H9 (cell line): ENCODE results near the gene TSC22D3. TPM values are rescaled to one million over a fixed set of nuclear protein-coding genes. Genes with fewer than 3 reads are reported as not detected.

Experiments
- DNase-seq: peaks from one replicate; pipeline ENCODE4 v3.0.0-alpha.2; 2017
- H2AFZ ChIP-seq: one replicate; pipeline ENCODE4 v1.6.1; 2013; ENCODE audit warnings: mild to moderate bottlenecking, low read length, control low read depth, moderate library complexity
- H2AK5ac ChIP-seq: 2 replicates; pipeline ENCODE4 v1.6.1; 2013; ENCODE audit warnings: low read length, control low read depth, mixed read lengths; ENCODE audit not compliant: insufficient read length
- H2BK120ac ChIP-seq: one replicate; pipeline ENCODE4 v1.6.1; 2013; ENCODE audit warnings: low read depth, mild to moderate bottlenecking, low read length, control low read depth, inconsistent platforms; ENCODE audit not compliant: poor library complexity, severe bottlenecking
- H2BK12ac ChIP-seq: 2 replicates; pipeline ENCODE4 v1.6.1; 2013; ENCODE audit warnings: low read length, control low read depth, mixed read lengths, low read depth; ENCODE audit not compliant: insufficient read length
- H2BK15ac ChIP-seq: 2 replicates; pipeline ENCODE4 v1.6.1; 2013; ENCODE audit warnings: low read depth, low read length, control low read depth
- H2BK20ac ChIP-seq: one replicate; pipeline ENCODE4 v1.6.1; 2013; ENCODE audit warnings: low read depth, mild to moderate bottlenecking, low read length, control low read depth, inconsistent platforms; ENCODE audit not compliant: poor library complexity, severe bottlenecking
- H2BK5ac ChIP-seq: 2 replicates; pipeline ENCODE4 v1.6.1; 2013; ENCODE audit warnings: low read length, control low read depth, mixed read lengths; ENCODE audit not compliant: insufficient read length
- H3K14ac ChIP-seq: 2 replicates; pipeline ENCODE4 v1.6.1; 2013; ENCODE audit warnings: low read length, control low read depth; ENCODE audit not compliant: insufficient read depth
- H3K18ac ChIP-seq: 2 replicates; pipeline ENCODE4 v1.6.1; 2013; ENCODE audit warnings: low read depth, mild to moderate bottlenecking, mixed read lengths, low read length, control low read depth; ENCODE audit not compliant: insufficient read length
- H3K23ac ChIP-seq: 2 replicates; pipeline ENCODE4 v1.6.1; 2013; ENCODE audit warnings: low read length, control low read depth, mixed read lengths, low read depth; ENCODE audit not compliant: insufficient read length
- H3K23me2 ChIP-seq: 2 replicates; pipeline ENCODE4 v1.6.1; 2013; ENCODE audit warnings: low read depth, mild to moderate bottlenecking, mixed read lengths, low read length, control low read depth; ENCODE audit not compliant: insufficient read length, poor library complexity, severe bottlenecking
- H3K27ac ChIP-seq: 2 replicates; pipeline ENCODE4 v1.5.1; 2013; ENCODE audit warnings: low read length, control low read depth, mixed read lengths, low read depth; ENCODE audit not compliant: insufficient read length
- H3K27me3 ChIP-seq: 2 replicates; pipeline ENCODE4 v1.6.1; 2013; ENCODE audit warnings: low read length, control low read depth, inconsistent platforms; ENCODE audit not compliant: insufficient read depth
- H3K4ac ChIP-seq: 2 replicates; pipeline ENCODE4 v1.6.1; 2013; ENCODE audit warnings: low read depth, mild to moderate bottlenecking, control low read depth, inconsistent platforms, low read length, moderate library complexity
- H3K4me1 ChIP-seq: 2 replicates; pipeline ENCODE4 v1.6.1; 2013; ENCODE audit warnings: low read length, control low read depth, inconsistent platforms; ENCODE audit not compliant: insufficient read depth
- H3K4me2 ChIP-seq: 2 replicates; pipeline ENCODE4 v1.6.1; 2013; ENCODE audit warnings: low read length, control low read depth, mixed read lengths; ENCODE audit not compliant: insufficient read length, insufficient read depth
- H3K56ac ChIP-seq: 2 replicates; pipeline ENCODE4 v1.6.1; 2013; ENCODE audit warnings: low read depth, mild to moderate bottlenecking, mixed read lengths, low read length, control low read depth; ENCODE audit not compliant: insufficient read length
- H3K79me1 ChIP-seq: 2 replicates; pipeline ENCODE4 v1.6.1; 2013; ENCODE audit warnings: low read depth, mild to moderate bottlenecking, moderate library complexity, low read length, control low read depth, inconsistent platforms; ENCODE audit not compliant: insufficient read depth, poor library complexity, severe bottlenecking
- H3K79me2 ChIP-seq: 2 replicates; pipeline ENCODE4 v1.6.1; 2013; ENCODE audit warnings: low read length, control low read depth, inconsistent platforms; ENCODE audit not compliant: insufficient read depth
- H3K9ac ChIP-seq: 2 replicates; pipeline ENCODE4 v1.6.1; 2013; ENCODE audit warnings: low read length, control low read depth, mixed read lengths; ENCODE audit not compliant: insufficient read length; ENCODE audit errors: extremely low read depth
- H3K9me3 ChIP-seq: one replicate; pipeline ENCODE4 v1.6.1; 2013; ENCODE audit warnings: low read depth, low read length, inconsistent platforms; ENCODE audit not compliant: control insufficient read depth
- H3T11ph ChIP-seq: one replicate; pipeline ENCODE4 v1.6.1; 2013; ENCODE audit warnings: mild to moderate bottlenecking, low read length, control low read depth, inconsistent platforms
- H4K20me1 ChIP-seq: one replicate; pipeline ENCODE4 v1.6.1; 2013; ENCODE audit not compliant: control insufficient read depth, insufficient read length, insufficient read depth
- H4K5ac ChIP-seq: 2 replicates; pipeline ENCODE4 v1.6.1; 2013; ENCODE audit warnings: low read depth, mild to moderate bottlenecking, mixed read lengths, low read length, control low read depth; ENCODE audit not compliant: insufficient read length
- H4K8ac ChIP-seq: replicated peaks from 2 replicates; pipeline ENCODE4 v1.6.1; 2013; ENCODE audit warnings: low read length, control low read depth, mixed read lengths, low read depth; ENCODE audit not compliant: insufficient read length
- H4K91ac ChIP-seq: 2 replicates; pipeline ENCODE4 v1.6.1; 2013; ENCODE audit warnings: low read depth, mild to moderate bottlenecking, moderate library complexity, mixed read lengths, low read length, control low read depth; ENCODE audit not compliant: insufficient read length
- H3K27ac Mint-ChIP-seq, 3 experiments: 2 replicates in 2 of 3; 3 replicates in 1 of 3; pipeline ENCODE4 v1.8.0; 2020 to 2021; ENCODE audit warnings: mixed read lengths in 3 of 3, mild to moderate bottlenecking in 1 of 3, moderate library complexity in 1 of 3
- H3K27me3 Mint-ChIP-seq: 2 replicates; pipeline ENCODE4 v1.8.0; 2021; ENCODE audit warnings: low read depth, mild to moderate bottlenecking, moderate library complexity, mixed read lengths
- H3K36me3 Mint-ChIP-seq, 3 experiments: 2 replicates in 2 of 3; 3 replicates in 1 of 3; pipeline ENCODE4 v1.8.0; 2020 to 2021; ENCODE audit warnings: low read depth in 3 of 3, mixed read lengths in 3 of 3; ENCODE audit not compliant: insufficient read depth in 1 of 3
- H3K4me1 Mint-ChIP-seq, 2 experiments: 2 replicates each; pipeline ENCODE4 v1.8.0; 2020; ENCODE audit warnings: mixed read lengths in 2 of 2
- H3K4me3 Mint-ChIP-seq, 2 experiments: 2 replicates in 1 of 2; 3 replicates in 1 of 2; pipeline ENCODE4 v1.8.0; 2020 to 2021; ENCODE audit warnings: mild to moderate bottlenecking in 2 of 2, mixed read lengths in 2 of 2, moderate library complexity in 1 of 2
- H3K9me3 Mint-ChIP-seq, 2 experiments: 2 replicates in 1 of 2; 3 replicates in 1 of 2; pipeline ENCODE4 v1.8.0; 2020; ENCODE audit warnings: mild to moderate bottlenecking in 2 of 2, mixed read lengths in 2 of 2, moderate library complexity in 1 of 2
- WGBS: extraction: QIAGEN DNeasy Blood & Tissue Kit; methylation state at CpG from one replicate; pipeline ENCODE4 v1.1.7; 2013; ENCODE audit warnings: missing lambda C conversion rate, low lambda C conversion rate, mixed read lengths; ENCODE audit not compliant: insufficient read length; ENCODE audit errors: extremely low coverage; 5-methylcytosine and 5-hydroxymethylcytosine counted together
- total RNA-seq: library from RNA; stranded (reverse); gene quantifications from 2 replicates; pipeline ENCODE4 v1.2.1, GENCODE V29; 2021
- TF ChIP-seq, protein P1 (sequence below): fragments of 200-600 bp; sonication (generic); conservative IDR thresholded peaks from 3 replicates; pipeline ENCODE4 v1.8.0; 2021; ENCODE audit warnings: antibody characterized with exemption, mild to moderate bottlenecking

The TSC22D3 gene
- total RNA-seq, 1 experiment from 2014 or later, result 10.5 TPM

DNA sequence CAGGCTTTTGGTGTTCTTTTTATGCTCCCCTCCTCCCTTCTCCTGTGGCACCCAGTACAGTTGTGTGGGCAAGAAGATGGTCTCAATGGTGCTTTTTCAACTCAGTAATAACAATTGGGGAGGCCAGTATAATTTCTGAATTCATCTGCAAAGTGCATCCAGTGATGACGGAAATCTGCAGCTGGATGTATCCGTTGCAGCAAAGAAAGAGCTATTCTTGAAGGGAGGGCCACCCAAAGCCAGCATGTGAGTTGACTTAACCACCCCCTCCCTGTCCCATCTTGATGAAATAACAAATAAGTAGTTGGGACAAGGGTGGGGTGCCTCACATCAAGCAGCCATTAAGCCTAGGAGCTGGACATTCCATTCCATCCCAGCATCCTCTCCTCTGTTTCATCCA, 30.7 kb downstream of the TSC22D3 start:
- Histone ChIP-seq H3K23me2 (no peaks in the 10 kb centered on the region), H3K4me1 (no peaks in the 10 kb centered on the region; the same call in 1 of the 2 replicates), H3T11ph (no peak overlapping the region), H3K27ac (no peak overlapping the region), H3K79me2 (no peaks in the 10 kb centered on the region), H3K27me3 (no peaks in the 10 kb centered on the region; the same call in 1 of the 2 replicates), H2AK5ac (no peak overlapping the region), H3K4ac (no peak overlapping the region), H2BK15ac (no peak overlapping the region), H3K9ac (no peak overlapping the region), H3K14ac (no peak overlapping the region), H2AFZ (no peak overlapping the region), H4K5ac (no peak overlapping the region), H3K79me1 (no peaks in the 10 kb centered on the region), H4K8ac (no peak overlapping the region), H4K91ac (no peak overlapping the region), H2BK20ac (no peak overlapping the region), H2BK5ac (no peak overlapping the region), H3K56ac (no peak overlapping the region), H2BK120ac (no peak overlapping the region), H3K9me3 (no peaks in the 10 kb centered on the region), H3K23ac (no peak overlapping the region), H2BK12ac (no peak overlapping the region), H3K18ac (no peak overlapping the region), H3K4me2 (no peak overlapping the region), H4K20me1 (no peaks in the 10 kb centered on the region)
- H3K4me1 Mint-ChIP-seq, result peaks cover 8 to 33% of the 10 kb centered on the region in 2 experiments
- WGBS, result no CpG with 5 or more reads among the region's 2 CpGs
- H3K36me3 Mint-ChIP-seq, result peaks cover 0 to 4% (median 0%) of the 10 kb centered on the region in 3 experiments; a peak in 2 of 7 replicates
- H3K27me3 Mint-ChIP-seq, result peaks cover 6% of the 10 kb centered on the region
- peaks cover 0 to 50% of the 10 kb centered on the region in 2 experiments; a peak in 2 of 5 replicates for H3K9me3 Mint-ChIP-seq
- TF ChIP-seq, protein P1, sequence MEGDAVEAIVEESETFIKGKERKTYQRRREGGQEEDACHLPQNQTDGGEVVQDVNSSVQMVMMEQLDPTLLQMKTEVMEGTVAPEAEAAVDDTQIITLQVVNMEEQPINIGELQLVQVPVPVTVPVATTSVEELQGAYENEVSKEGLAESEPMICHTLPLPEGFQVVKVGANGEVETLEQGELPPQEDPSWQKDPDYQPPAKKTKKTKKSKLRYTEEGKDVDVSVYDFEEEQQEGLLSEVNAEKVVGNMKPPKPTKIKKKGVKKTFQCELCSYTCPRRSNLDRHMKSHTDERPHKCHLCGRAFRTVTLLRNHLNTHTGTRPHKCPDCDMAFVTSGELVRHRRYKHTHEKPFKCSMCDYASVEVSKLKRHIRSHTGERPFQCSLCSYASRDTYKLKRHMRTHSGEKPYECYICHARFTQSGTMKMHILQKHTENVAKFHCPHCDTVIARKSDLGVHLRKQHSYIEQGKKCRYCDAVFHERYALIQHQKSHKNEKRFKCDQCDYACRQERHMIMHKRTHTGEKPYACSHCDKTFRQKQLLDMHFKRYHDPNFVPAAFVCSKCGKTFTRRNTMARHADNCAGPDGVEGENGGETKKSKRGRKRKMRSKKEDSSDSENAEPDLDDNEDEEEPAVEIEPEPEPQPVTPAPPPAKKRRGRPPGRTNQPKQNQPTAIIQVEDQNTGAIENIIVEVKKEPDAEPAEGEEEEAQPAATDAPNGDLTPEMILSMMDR, result no peak
- no peak for DNase-seq
- no peak overlapping the region for H3K4me3 Mint-ChIP-seq
- H3K27ac Mint-ChIP-seq, result no peak overlapping the region
